HepG2 (cell line): Measurements from ENCODE around the gene KPNB1. TPM values are rescaled to one million over a fixed set of nuclear protein-coding genes. Genes with fewer than 3 reads are reported as not detected.

Experiments used
- ATAC-seq: fragments of 200-7000 bp; cut with Tn5 transposase; 3 replicates; pipeline ENCODE4 v1.9.1; 2020; ENCODE audit warnings: mild to moderate bottlenecking, moderate library complexity
- BruUV-seq: library from RNA; stranded (reverse); fragments of 400-500 nt; replicated peaks from 2 replicates; lab custom pipeline; 2021; lab: Mats Ljungman, UMichigan
- CTCF ChIA-PET: fragments of 300-600 bp; formaldehyde crosslinking; extraction: SDS; loops from one replicate; lab custom pipeline; 2021; ENCODE audit warnings: low total read pairs, inconsistent platforms, low intra/inter-chr PET ratio; lab: Yijun Ruan, JAX
- POLR2A ChIA-PET: fragments of 350-600 bp; sonication (Branson Sonifier 250); formaldehyde crosslinking; loops from one replicate; lab custom pipeline; 2020; ENCODE audit warnings: antibody characterized with exemption, inconsistent platforms; lab: Yijun Ruan, JAX
- DNase-seq: peaks from one replicate; pipeline ENCODE4 v3.0.0-alpha.2; 2015; ENCODE audit warnings: low spot score
- FAIRE-seq: peaks from 3 replicates; lab custom pipeline; 2011; peaks lifted over from hg19 to GRCh38; lab: Jason Lieb, UNC
- H2AFZ ChIP-seq: one replicate; pipeline ENCODE4 v1.6.1; 2011; ENCODE audit warnings: low read length, inconsistent platforms
- H3K27ac ChIP-seq: fragments of 300-600 bp; 3 replicates; pipeline ENCODE4 v1.8.0; 2011; ENCODE audit warnings: mixed run types, mild to moderate bottlenecking, mixed read lengths, low read length, inconsistent platforms; ENCODE audit not compliant: insufficient read depth; ENCODE audit errors: extremely low read length
- H3K27me3 ChIP-seq, 2 experiments: fragments of 200-600 bp in 1 of 2; 2 replicates in 1 of 2; 3 replicates in 1 of 2; pipeline versions ENCODE4 v1.6.0 to v1.8.0; 2011; ENCODE audit warnings: low read length in 2 of 2, mild to moderate bottlenecking in 2 of 2, moderate library complexity in 2 of 2, inconsistent platforms in 1 of 2; ENCODE audit not compliant: insufficient read depth in 2 of 2, control insufficient read depth in 1 of 2
- H3K36me3 ChIP-seq, 2 experiments: fragments of 200-600 bp in 1 of 2; replicated peaks in 1 of 2; 2 replicates in 1 of 2; 3 replicates in 1 of 2; pipeline versions ENCODE4 v1.5.1 to v1.8.0; 2011; ENCODE audit warnings: low read length in 2 of 2, inconsistent platforms in 1 of 2; ENCODE audit not compliant: insufficient read depth in 2 of 2, control insufficient read depth in 1 of 2
- H3K4me1 ChIP-seq: 2 replicates; pipeline ENCODE4 v1.5.1; 2012; ENCODE audit warnings: low read length, inconsistent platforms; ENCODE audit not compliant: insufficient read depth
- H3K4me2 ChIP-seq: 2 replicates; pipeline ENCODE4 v1.6.0; 2011; ENCODE audit warnings: low read depth, low read length, inconsistent platforms
- H3K4me3 ChIP-seq, 3 experiments: fragments of 200-600 bp in 1 of 3; sonication (generic), shearing (Covaris generic) in 1 of 3; replicated peaks in 1 of 3; 2 replicates each; pipeline ENCODE4 v1.5.1; 2011 to 2016; ENCODE audit warnings: low read length in 3 of 3, inconsistent platforms in 2 of 3, low read depth in 2 of 3, mild to moderate bottlenecking in 2 of 3, control low read depth in 1 of 3, mixed read lengths in 1 of 3; ENCODE audit not compliant: insufficient read depth in 1 of 3
- H3K79me2 ChIP-seq: one replicate; pipeline ENCODE4 v1.6.1; 2011; ENCODE audit warnings: low read length, inconsistent platforms; ENCODE audit not compliant: insufficient read depth
- H3K9ac ChIP-seq: 2 replicates; pipeline ENCODE4 v1.6.0; 2011; ENCODE audit warnings: mild to moderate bottlenecking, low read depth, low read length, inconsistent platforms; ENCODE audit not compliant: insufficient read depth
- H3K9me3 ChIP-seq: 2 replicates; pipeline ENCODE4 v1.5.1; 2012; ENCODE audit warnings: mild to moderate bottlenecking, low read length
- H4K20me1 ChIP-seq: 2 replicates; pipeline ENCODE4 v1.6.0; 2011; ENCODE audit warnings: inconsistent platforms, mild to moderate bottlenecking, low read length, moderate library complexity; ENCODE audit not compliant: insufficient read depth
- KAT2B ChIP-seq: fragments of 150-350 bp; IDR thresholded peaks from 2 replicates; pipeline ENCODE4 v1.6.1; 2014; ENCODE audit warnings: low read depth, low read length, borderline replicate concordance
- PLRG1 ChIP-seq: fragments of 450-650 bp; conservative IDR thresholded peaks from 2 replicates; pipeline ENCODE4 v1.6.1; 2016
- POLR2A ChIP-seq, 2 experiments: IDR thresholded peaks; 2 replicates each; pipeline ENCODE4 v1.6.1; 2011; ENCODE audit warnings: low read depth in 2 of 2, low read length in 2 of 2, mild to moderate bottlenecking in 1 of 2, moderate library complexity in 1 of 2; ENCODE audit not compliant: insufficient read depth in 1 of 2
- POLR2AphosphoS2 ChIP-seq: IDR thresholded peaks from 2 replicates; pipeline ENCODE4 v1.6.1; 2011; ENCODE audit warnings: low read depth, low read length, improper control_type of control experiment
- SIN3A ChIP-seq: IDR thresholded peaks from 2 replicates; pipeline ENCODE4 v1.6.1; 2011; ENCODE audit warnings: low read depth, mild to moderate bottlenecking, control low read depth, low read length, borderline replicate concordance
- SRSF1 ChIP-seq: fragments of 200-400 bp; formaldehyde crosslinking; optimal IDR thresholded peaks from 2 replicates; pipeline ENCODE3; 2017; ENCODE audit warnings: mild to moderate bottlenecking, low read depth, low read length, moderate library complexity
- WGBS: methylation state at CpG from one replicate; pipeline ENCODE4 v1.1.6; 2017; ENCODE audit warnings: low lambda C conversion rate; 5-methylcytosine and 5-hydroxymethylcytosine counted together
- in situ Hi-C: cut with HindIII; loops from 2 replicates; pipeline ENCODE4 v1.10.0; 2017; ENCODE audit warnings: low pct_unique_long_range_greater_than_20kb; ENCODE audit not compliant: extremely low pct_ligation_motif_present
- intact Hi-C: fragments of 100-400 bp; cut with micrococcal nuclease; formaldehyde crosslinking; loops from one replicate; pipeline ENCODE4 v1.10.0; 2022; ENCODE audit not compliant: unreplicated experiment
- polyA plus RNA-seq, 8 experiments: library from polyadenylated mRNA; depleted of rRNA in 3 of 8; stranded (reverse) in 7 of 8; unstranded in 1 of 8; fragments of >200 nt; fragmentation: Illumina TruSeq in 4 of 8; extraction: Trizol in 4 of 8; gene quantifications; 2 replicates each; pipeline versions ENCODE4 v1.2.1 to v1.2.3, GENCODE V29; 2011 to 2016; ENCODE audit warnings: low read depth in 4 of 8, missing spikeins in 1 of 8, mixed read lengths in 1 of 8; ENCODE audit not compliant: insufficient read depth in 1 of 8
- total RNA-seq, 5 experiments: library from RNA; depleted of rRNA; stranded (reverse); fragments of >200 nt; fragmentation: Illumina TruSeq; extraction: Trizol; gene quantifications; 2 replicates each; pipeline ENCODE4 v1.2.3, GENCODE V29; 2016; ENCODE audit warnings: low read depth in 1 of 5
- TF ChIP-seq, protein P1 (sequence below): sonication (generic); formaldehyde crosslinking; IDR thresholded peaks from 2 replicates; pipeline ENCODE4 v1.4.0; 2020; ENCODE audit warnings: mild to moderate bottlenecking, missing genetic modification reagents
- TF ChIP-seq, protein P2 (sequence below): sonication (generic); formaldehyde crosslinking; IDR thresholded peaks from 2 replicates; pipeline ENCODE4 v1.8.0; 2022; ENCODE audit warnings: mild to moderate bottlenecking, missing genetic modification reagents, moderate library complexity
- TF ChIP-seq, protein P3 (sequence below): IDR thresholded peaks from 2 replicates; pipeline ENCODE4 v1.6.1; 2016
- TF ChIP-seq, protein P4 (sequence below): sonication (generic); formaldehyde crosslinking; IDR thresholded peaks from 2 replicates; pipeline ENCODE4 v1.5.0; 2020; ENCODE audit warnings: missing genetic modification reagents

The KPNB1 gene
- total and polyA plus RNA-seq, 2 of the 13 experiments (the other 11 are each of a cell fraction or from before 2014, with no cell fraction given): 164 to 424 TPM

DNA sequence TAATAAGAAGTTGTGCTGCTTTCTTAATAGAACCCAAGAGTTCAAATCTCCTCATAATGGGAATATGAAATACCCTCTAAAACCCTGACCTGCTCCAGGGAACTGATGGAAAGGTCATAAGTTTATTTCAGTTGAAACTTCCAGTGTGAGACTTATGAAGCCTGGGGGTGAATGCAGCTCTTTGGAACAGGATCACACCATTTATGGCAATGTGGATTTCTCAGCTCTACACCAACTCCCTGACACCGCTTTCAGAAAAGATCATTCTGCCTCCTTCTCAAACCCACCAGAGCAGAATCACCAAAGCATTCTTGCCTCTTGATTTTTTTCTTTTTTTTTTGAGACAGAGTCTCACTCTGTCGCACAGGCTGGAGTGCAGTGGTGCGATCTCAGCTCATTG is 16.7 kb upstream of the KPNB1 start:
- Histone ChIP-seq H4K20me1 (no peaks in the 10 kb centered on the region), H3K4me3 (no peak overlapping the region), H3K4me2 (no peak overlapping the region), H2AFZ (no peak overlapping the region), H3K79me2 (no peaks in the 10 kb centered on the region), H3K9ac (no peak overlapping the region), H3K9me3 (no peaks in the 10 kb centered on the region), H3K4me1 (no peaks in the 10 kb centered on the region), H3K36me3 (no peaks in the 10 kb centered on the region; a peak in 1 of 5 replicates), H3K27ac (no peak overlapping the region), H3K27me3 (no peaks in the 10 kb centered on the region)
- CTCF ChIA-PET: no interaction called here
- no TSS peak for BruUV-seq
- ATAC-seq (no peak), DNase-seq (no peak), FAIRE-seq (no peak)
- TF ChIP-seq POLR2A (IDR thresholded peaks at IDR 0.05; ENCODE audit: insufficient read depth in 1 of 2, low read depth in 2 of 2, low read length in 2 of 2): no peak
- no peak for TF ChIP-seq POLR2AphosphoS2
- POLR2A ChIA-PET: no interaction called here
- in situ Hi-C loops: no loop called here
- intact Hi-C loops: no loop called here
- WGBS: 98% methylated on average over 3 of the region's 3 CpGs

DNA sequence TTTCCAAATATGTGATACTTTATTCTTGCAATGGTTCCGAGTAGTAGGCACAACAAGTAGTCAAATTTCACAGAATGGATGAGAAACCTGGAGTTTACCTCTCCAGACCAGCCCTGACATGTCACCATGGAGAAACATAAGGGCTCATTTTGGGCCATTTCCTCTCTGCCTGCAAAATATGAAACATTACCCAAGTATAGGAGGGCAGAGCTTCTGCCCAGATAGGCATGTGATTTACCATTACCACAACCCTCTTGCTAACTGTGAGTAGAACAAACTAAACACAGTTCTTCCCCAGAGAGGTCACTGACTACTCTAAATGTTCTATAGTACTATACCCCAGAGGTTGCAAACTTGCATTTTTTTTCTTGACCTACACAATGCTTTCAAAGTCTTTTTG is 15.7 kb upstream of the KPNB1 start:
- H3K4me1 ChIP-seq: no peaks in the 10 kb centered on the region
- ATAC-seq (no peak), DNase-seq (no peak), FAIRE-seq (no peak)
- H3K27me3 ChIP-seq: no peaks in the 10 kb centered on the region
- in situ Hi-C loops (no loop called here), intact Hi-C loops (no loop called here)
- no peak overlapping the region for H2AFZ ChIP-seq
- no peaks in the 10 kb centered on the region for H3K79me2 ChIP-seq
- WGBS: 97% methylated on average over 1 of the region's 1 CpG
- no peaks in the 10 kb centered on the region for H3K9me3 ChIP-seq
- no TSS peak for BruUV-seq
- H3K27ac ChIP-seq: no peak overlapping the region
- H4K20me1 ChIP-seq: no peaks in the 10 kb centered on the region
- no peak overlapping the region for H3K9ac ChIP-seq
- ChIA-PET CTCF (no interaction called here), POLR2A (interaction anchor here (1.3 kb wide), 1 partner anchor 16 kb away, joined by 5 read pairs; the partner anchor contains the start of gene KPNB1)
- H3K4me2 ChIP-seq: no peak overlapping the region
- H3K4me3 ChIP-seq: no peak overlapping the region
- H3K36me3 ChIP-seq: no peaks in the 10 kb centered on the region; a peak in 1 of 5 replicates
- no peak for TF ChIP-seq SIN3A
- no peak for TF ChIP-seq PLRG1
- TF ChIP-seq SRSF1: no peak
- no peak for TF ChIP-seq KAT2B
- TF ChIP-seq, protein P1, sequence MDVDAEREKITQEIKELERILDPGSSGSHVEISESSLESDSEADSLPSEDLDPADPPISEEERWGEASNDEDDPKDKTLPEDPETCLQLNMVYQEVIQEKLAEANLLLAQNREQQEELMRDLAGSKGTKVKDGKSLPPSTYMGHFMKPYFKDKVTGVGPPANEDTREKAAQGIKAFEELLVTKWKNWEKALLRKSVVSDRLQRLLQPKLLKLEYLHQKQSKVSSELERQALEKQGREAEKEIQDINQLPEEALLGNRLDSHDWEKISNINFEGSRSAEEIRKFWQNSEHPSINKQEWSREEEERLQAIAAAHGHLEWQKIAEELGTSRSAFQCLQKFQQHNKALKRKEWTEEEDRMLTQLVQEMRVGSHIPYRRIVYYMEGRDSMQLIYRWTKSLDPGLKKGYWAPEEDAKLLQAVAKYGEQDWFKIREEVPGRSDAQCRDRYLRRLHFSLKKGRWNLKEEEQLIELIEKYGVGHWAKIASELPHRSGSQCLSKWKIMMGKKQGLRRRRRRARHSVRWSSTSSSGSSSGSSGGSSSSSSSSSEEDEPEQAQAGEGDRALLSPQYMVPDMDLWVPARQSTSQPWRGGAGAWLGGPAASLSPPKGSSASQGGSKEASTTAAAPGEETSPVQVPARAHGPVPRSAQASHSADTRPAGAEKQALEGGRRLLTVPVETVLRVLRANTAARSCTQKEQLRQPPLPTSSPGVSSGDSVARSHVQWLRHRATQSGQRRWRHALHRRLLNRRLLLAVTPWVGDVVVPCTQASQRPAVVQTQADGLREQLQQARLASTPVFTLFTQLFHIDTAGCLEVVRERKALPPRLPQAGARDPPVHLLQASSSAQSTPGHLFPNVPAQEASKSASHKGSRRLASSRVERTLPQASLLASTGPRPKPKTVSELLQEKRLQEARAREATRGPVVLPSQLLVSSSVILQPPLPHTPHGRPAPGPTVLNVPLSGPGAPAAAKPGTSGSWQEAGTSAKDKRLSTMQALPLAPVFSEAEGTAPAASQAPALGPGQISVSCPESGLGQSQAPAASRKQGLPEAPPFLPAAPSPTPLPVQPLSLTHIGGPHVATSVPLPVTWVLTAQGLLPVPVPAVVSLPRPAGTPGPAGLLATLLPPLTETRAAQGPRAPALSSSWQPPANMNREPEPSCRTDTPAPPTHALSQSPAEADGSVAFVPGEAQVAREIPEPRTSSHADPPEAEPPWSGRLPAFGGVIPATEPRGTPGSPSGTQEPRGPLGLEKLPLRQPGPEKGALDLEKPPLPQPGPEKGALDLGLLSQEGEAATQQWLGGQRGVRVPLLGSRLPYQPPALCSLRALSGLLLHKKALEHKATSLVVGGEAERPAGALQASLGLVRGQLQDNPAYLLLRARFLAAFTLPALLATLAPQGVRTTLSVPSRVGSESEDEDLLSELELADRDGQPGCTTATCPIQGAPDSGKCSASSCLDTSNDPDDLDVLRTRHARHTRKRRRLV (CRISPR knock-in tag): no peak
- TF ChIP-seq, protein P2, sequence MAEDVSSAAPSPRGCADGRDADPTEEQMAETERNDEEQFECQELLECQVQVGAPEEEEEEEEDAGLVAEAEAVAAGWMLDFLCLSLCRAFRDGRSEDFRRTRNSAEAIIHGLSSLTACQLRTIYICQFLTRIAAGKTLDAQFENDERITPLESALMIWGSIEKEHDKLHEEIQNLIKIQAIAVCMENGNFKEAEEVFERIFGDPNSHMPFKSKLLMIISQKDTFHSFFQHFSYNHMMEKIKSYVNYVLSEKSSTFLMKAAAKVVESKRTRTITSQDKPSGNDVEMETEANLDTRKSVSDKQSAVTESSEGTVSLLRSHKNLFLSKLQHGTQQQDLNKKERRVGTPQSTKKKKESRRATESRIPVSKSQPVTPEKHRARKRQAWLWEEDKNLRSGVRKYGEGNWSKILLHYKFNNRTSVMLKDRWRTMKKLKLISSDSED (CRISPR knock-in tag): no peak
- TF ChIP-seq, protein P3, sequence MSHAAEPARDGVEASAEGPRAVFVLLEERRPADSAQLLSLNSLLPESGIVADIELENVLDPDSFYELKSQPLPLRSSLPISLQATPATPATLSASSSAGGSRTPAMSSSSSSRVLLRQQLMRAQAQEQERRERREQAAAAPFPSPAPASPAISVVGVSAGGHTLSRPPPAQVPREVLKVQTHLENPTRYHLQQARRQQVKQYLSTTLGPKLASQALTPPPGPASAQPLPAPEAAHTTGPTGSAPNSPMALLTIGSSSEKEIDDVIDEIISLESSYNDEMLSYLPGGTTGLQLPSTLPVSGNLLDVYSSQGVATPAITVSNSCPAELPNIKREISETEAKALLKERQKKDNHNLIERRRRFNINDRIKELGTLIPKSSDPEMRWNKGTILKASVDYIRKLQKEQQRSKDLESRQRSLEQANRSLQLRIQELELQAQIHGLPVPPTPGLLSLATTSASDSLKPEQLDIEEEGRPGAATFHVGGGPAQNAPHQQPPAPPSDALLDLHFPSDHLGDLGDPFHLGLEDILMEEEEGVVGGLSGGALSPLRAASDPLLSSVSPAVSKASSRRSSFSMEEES (CRISPR knock-in tag): no peak
- TF ChIP-seq, protein P4, sequence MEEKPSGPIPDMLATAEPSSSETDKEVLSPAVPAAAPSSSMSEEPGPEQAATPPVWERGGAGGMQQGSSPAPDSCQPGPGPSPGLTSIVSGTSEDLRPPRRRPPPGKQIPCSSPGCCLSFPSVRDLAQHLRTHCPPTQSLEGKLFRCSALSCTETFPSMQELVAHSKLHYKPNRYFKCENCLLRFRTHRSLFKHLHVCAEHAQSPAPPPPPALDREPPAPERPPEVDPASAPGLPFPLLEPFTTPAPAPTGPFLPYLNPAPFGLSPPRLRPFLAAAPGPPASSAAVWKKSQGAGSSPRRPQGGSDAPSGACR (CRISPR knock-in tag): no peak
